ENCODE data around the gene TPP2. TPM values are rescaled to one million over a fixed set of nuclear protein-coding genes. Genes with fewer than 3 reads are reported as not detected.

The TPP2 gene
- total RNA-seq, 1 experiment from 2014 or later, result 68.3 TPM

GRCh38 chr13:102569488-102569887 lies 27.3 kb upstream of the TPP2 start:
- H3K27ac Mint-ChIP-seq, result no peak overlapping the region
- CTCF ChIA-PET, result interaction anchor here (1.3 to 1.9 kb wide), 2 partner anchors 14 to 372 kb away, joined by 3 to 4 read pairs; no protein-coding TSS in a partner anchor
- ATAC-seq, result no peak
- peaks cover 2% of the 10 kb centered on the region; the same call in 1 of the 2 replicates for H3K27me3 Mint-ChIP-seq (ENCODE audit: low read depth)
- POLR2A ChIA-PET, result interaction anchor here (1.5 kb wide), 1 partner anchor 27 kb away, joined by 3 read pairs; the partner anchor contains the start of gene TPP2
- no peak for DNase-seq (ENCODE audit: low spot score)
- peaks cover 6% of the 10 kb centered on the region; the same call in 1 of the 2 replicates for H3K4me1 Mint-ChIP-seq
- TF ChIP-seq ELF4 (CRISPR knock-in tag; IDR thresholded peaks at IDR 0.05; ENCODE audit: low read depth) (no peak), CDX4 (CRISPR knock-in tag; IDR thresholded peaks at IDR 0.05; ENCODE audit: borderline replicate concordance) (no peak), AFF4 (CRISPR knock-in tag; IDR thresholded peaks at IDR 0.05; ENCODE audit: borderline replicate concordance) (no peak), SP1 (CRISPR knock-in tag; conservative IDR thresholded peaks at IDR 0.05) (no peak), ZNF219 (CRISPR knock-in tag; IDR thresholded peaks at IDR 0.05; ENCODE audit: borderline replicate concordance) (no peak), MXD4 (CRISPR knock-in tag; IDR thresholded peaks at IDR 0.05; ENCODE audit: borderline replicate concordance) (no peak), E2F4 (CRISPR knock-in tag; IDR thresholded peaks at IDR 0.05; ENCODE audit: borderline replicate concordance, low read depth) (no peak), ATF2 (CRISPR knock-in tag; IDR thresholded peaks at IDR 0.05; ENCODE audit: borderline replicate concordance, low read depth) (no peak), HMGXB4 (CRISPR knock-in tag; IDR thresholded peaks at IDR 0.05) (no peak), NFATC4 (CRISPR knock-in tag; IDR thresholded peaks at IDR 0.05) (no peak), PRDM15 (CRISPR knock-in tag; IDR thresholded peaks at IDR 0.05) (no peak), MYBL2 (CRISPR knock-in tag; IDR thresholded peaks at IDR 0.05) (no peak)
- H3K9me3 Mint-ChIP-seq, result no peaks in the 10 kb centered on the region
- no peak overlapping the region for H3K4me3 Mint-ChIP-seq
- H3K36me3 Mint-ChIP-seq, result no peaks in the 10 kb centered on the region
